A673 (cell line): Measurements from ENCODE around the gene GMDS.

Source experiments
- CTCF ChIP-seq: fragments of 300-800, 200-600 bp; sonication (generic); conservative IDR thresholded peaks from 2 replicates; pipeline ENCODE4 v1.5.1; 2017; ENCODE audit warnings: low read depth, mild to moderate bottlenecking, antibody characterized with exemption, low read length, moderate library complexity, mixed read lengths
- EZH2 ChIP-seq: fragments of 200-600 bp; sonication (generic); IDR thresholded peaks from 2 replicates; pipeline ENCODE4 v1.6.1; 2017; ENCODE audit warnings: borderline replicate concordance, low read depth, mild to moderate bottlenecking, mixed read lengths, antibody characterized with exemption, low read length; ENCODE audit not compliant: poor library complexity, severe bottlenecking

- TF ChIP-seq CTCF (no peak), EZH2 (no peak)
Observed at GRCh38 chr6:2165286-2165685, 80.1 kb downstream of the GMDS start.
